ENCODE results near the gene PHTF2.

Gene PHTF2

DNA sequence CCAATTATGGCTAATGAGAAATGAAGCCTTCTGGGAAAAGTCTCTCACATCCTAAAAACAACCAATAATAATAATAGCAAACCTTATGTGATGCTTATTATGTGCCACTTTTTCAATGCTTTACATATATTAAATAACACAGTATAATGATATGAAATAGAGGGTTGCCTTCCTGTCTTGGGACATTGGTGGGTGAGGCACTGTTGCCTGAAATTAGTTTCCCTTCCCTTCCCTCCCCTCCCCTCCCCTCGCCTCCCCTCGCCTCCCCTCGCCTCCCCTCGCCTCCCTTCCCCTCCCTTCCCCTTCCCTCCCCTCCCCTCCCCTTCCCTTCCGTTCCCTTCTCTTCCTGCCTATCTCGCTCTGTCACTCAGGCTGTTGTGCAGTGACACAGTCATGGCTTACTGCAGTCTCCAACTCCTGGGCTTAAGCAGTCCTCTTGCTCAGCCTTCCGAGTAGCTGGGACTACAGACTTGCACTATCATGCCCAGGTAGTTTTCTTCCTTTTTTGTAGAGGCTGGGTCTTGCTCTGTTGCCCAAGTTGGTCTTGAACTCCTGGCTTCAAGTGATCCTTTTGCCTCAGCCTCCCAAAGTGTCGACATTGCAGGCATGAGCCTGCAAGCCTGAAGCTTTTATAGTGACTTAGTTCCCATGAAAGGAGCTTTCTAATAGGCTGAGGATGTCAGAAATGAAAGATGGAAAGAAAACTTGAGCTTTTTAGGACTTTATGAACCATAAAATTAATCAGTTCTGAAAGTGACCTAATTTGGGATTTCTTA lies 47.9 kb downstream of the PHTF2 start:
- no peak overlapping the region for H2BK120ac ChIP-seq (ENCODE audit: insufficient read depth, low read length, poor library complexity)
- no peak overlapping the region for H3K18ac ChIP-seq (ENCODE audit: low read length)
- no CpG with 5 or more reads among the region's 8 CpGs for WGBS (ENCODE audit: extremely low coverage, insufficient coverage, insufficient read length)
- H2AK5ac ChIP-seq (ENCODE audit: low read length): no peak overlapping the region
- no peaks in the 10 kb centered on the region for H3K9me3 ChIP-seq (ENCODE audit: insufficient read depth, low read depth, low read length)
- no peak overlapping the region for H3K27ac ChIP-seq (ENCODE audit: low read depth, low read length)
- H3K4me2 ChIP-seq (ENCODE audit: low read length): no peak overlapping the region
- no peak overlapping the region for H3K4me3 ChIP-seq (ENCODE audit: low read depth, low read length)
- H3K36me3 ChIP-seq (ENCODE audit: control insufficient read depth in 1 of 2, insufficient read depth in 2 of 2, low read length in 2 of 2): no peaks in the 10 kb centered on the region
- H3K4ac ChIP-seq (ENCODE audit: low read depth, low read length): no peak overlapping the region
- no peak overlapping the region for H2BK5ac ChIP-seq (ENCODE audit: low read depth, low read length, poor library complexity)
- H3K27me3 ChIP-seq (ENCODE audit: insufficient read depth, low read length): no peaks in the 10 kb centered on the region
- H3K4me1 ChIP-seq (ENCODE audit: control insufficient read depth in 1 of 2, insufficient read depth in 2 of 2, low read length in 2 of 2): no peaks in the 10 kb centered on the region
- no peak overlapping the region for H4K8ac ChIP-seq (ENCODE audit: low read depth, low read length)
- H3K14ac ChIP-seq (ENCODE audit: low read length): no peak overlapping the region
- no peak overlapping the region for H2BK12ac ChIP-seq (ENCODE audit: low read length)
- no peak for DNase-seq
- no peak overlapping the region for H4K91ac ChIP-seq (ENCODE audit: low read depth, low read length)
- H3K79me1 ChIP-seq (ENCODE audit: low read length): no peaks in the 10 kb centered on the region
- no peak overlapping the region for H3K23ac ChIP-seq (ENCODE audit: low read length)
- no peaks in the 10 kb centered on the region for H3K79me2 ChIP-seq (ENCODE audit: control insufficient read depth, insufficient read depth, low read length, poor library complexity)
- no peak overlapping the region for H3K9ac ChIP-seq (ENCODE audit: low read length)
- H2AFZ ChIP-seq (ENCODE audit: insufficient read depth, low read length, poor library complexity): no peak overlapping the region
- H4K12ac ChIP-seq (ENCODE audit: low read depth, low read length): no peak overlapping the region

- Histone ChIP-seq H3K79me1 (ENCODE audit: low read length) (no peaks in the 10 kb centered on the region), H3K4me3 (ENCODE audit: low read depth, low read length) (no peak overlapping the region), H2BK12ac (ENCODE audit: low read length) (no peak overlapping the region), H2BK5ac (ENCODE audit: low read depth, low read length, poor library complexity) (no peak overlapping the region), H3K14ac (ENCODE audit: low read length) (no peak overlapping the region), H3K9ac (ENCODE audit: low read length) (no peak overlapping the region), H3K9me3 (ENCODE audit: insufficient read depth, low read depth, low read length) (no peaks in the 10 kb centered on the region), H3K23ac (ENCODE audit: low read length) (no peak overlapping the region), H4K91ac (ENCODE audit: low read depth, low read length) (no peak overlapping the region), H3K27me3 (ENCODE audit: insufficient read depth, low read length) (no peaks in the 10 kb centered on the region), H3K36me3 (ENCODE audit: control insufficient read depth in 1 of 2, insufficient read depth in 2 of 2, low read length in 2 of 2) (peaks cover 6 to 11% of the 10 kb centered on the region in 2 experiments), H3K4me1 (ENCODE audit: control insufficient read depth in 1 of 2, insufficient read depth in 2 of 2, low read length in 2 of 2) (no peaks in the 10 kb centered on the region), H2BK120ac (ENCODE audit: insufficient read depth, low read length, poor library complexity) (no peak overlapping the region), H2AK5ac (ENCODE audit: low read length) (no peak overlapping the region), H4K8ac (ENCODE audit: low read depth, low read length) (no peak overlapping the region), H4K12ac (ENCODE audit: low read depth, low read length) (no peak overlapping the region), H3K18ac (ENCODE audit: low read length) (no peak overlapping the region), H3K27ac (ENCODE audit: low read depth, low read length) (no peak overlapping the region), H3K79me2 (ENCODE audit: control insufficient read depth, insufficient read depth, low read length, poor library complexity) (no peaks in the 10 kb centered on the region), H2AFZ (ENCODE audit: insufficient read depth, low read length, poor library complexity) (no peak overlapping the region), H3K4ac (ENCODE audit: low read depth, low read length) (no peak overlapping the region), H3K4me2 (ENCODE audit: low read length) (no peak overlapping the region)
- no CpG with 5 or more reads among the region's 7 CpGs for WGBS (ENCODE audit: extremely low coverage, insufficient coverage, insufficient read length)
- DNase-seq: no peak
Measured at GRCh38 chr7:77855371-77856083, 57.0 kb downstream of the PHTF2 start.

GRCh38 chr7:77858278-77858677 lies 59.7 kb downstream of the PHTF2 start:
- H3K79me2 ChIP-seq (ENCODE audit: control insufficient read depth, insufficient read depth, low read length, poor library complexity): no peaks in the 10 kb centered on the region
- no peak overlapping the region for H3K27ac ChIP-seq (ENCODE audit: low read depth, low read length)
- no peak overlapping the region for H4K91ac ChIP-seq (ENCODE audit: low read depth, low read length)
- no peak overlapping the region for H3K14ac ChIP-seq (ENCODE audit: low read length)
- no peak overlapping the region for H3K23ac ChIP-seq (ENCODE audit: low read length)
- no peak overlapping the region for H2AFZ ChIP-seq (ENCODE audit: insufficient read depth, low read length, poor library complexity)
- no peak overlapping the region for H2BK12ac ChIP-seq (ENCODE audit: low read length)
- peaks cover 6 to 11% of the 10 kb centered on the region in 2 experiments for H3K36me3 ChIP-seq (ENCODE audit: control insufficient read depth in 1 of 2, insufficient read depth in 2 of 2, low read length in 2 of 2)
- H3K9me3 ChIP-seq (ENCODE audit: insufficient read depth, low read depth, low read length): no peaks in the 10 kb centered on the region
- H3K4me3 ChIP-seq (ENCODE audit: low read depth, low read length): no peak overlapping the region
- H2AK5ac ChIP-seq (ENCODE audit: low read length): no peak overlapping the region
- DNase-seq: no peak
- no peaks in the 10 kb centered on the region for H3K4me1 ChIP-seq (ENCODE audit: control insufficient read depth in 1 of 2, insufficient read depth in 2 of 2, low read length in 2 of 2)
- no CpG with 5 or more reads among the region's 2 CpGs for WGBS (ENCODE audit: extremely low coverage, insufficient coverage, insufficient read length)
- H3K27me3 ChIP-seq (ENCODE audit: insufficient read depth, low read length): no peaks in the 10 kb centered on the region
- no peak overlapping the region for H4K8ac ChIP-seq (ENCODE audit: low read depth, low read length)
- H3K4me2 ChIP-seq (ENCODE audit: low read length): no peak overlapping the region
- H3K9ac ChIP-seq (ENCODE audit: low read length): no peak overlapping the region
- H3K18ac ChIP-seq (ENCODE audit: low read length): no peak overlapping the region
- no peak overlapping the region for H3K4ac ChIP-seq (ENCODE audit: low read depth, low read length)
- H4K12ac ChIP-seq (ENCODE audit: low read depth, low read length): no peak overlapping the region
- no peak overlapping the region for H2BK120ac ChIP-seq (ENCODE audit: insufficient read depth, low read length, poor library complexity)
- no peak overlapping the region for H2BK5ac ChIP-seq (ENCODE audit: low read depth, low read length, poor library complexity)
- H3K79me1 ChIP-seq (ENCODE audit: low read length): no peaks in the 10 kb centered on the region

DNA sequence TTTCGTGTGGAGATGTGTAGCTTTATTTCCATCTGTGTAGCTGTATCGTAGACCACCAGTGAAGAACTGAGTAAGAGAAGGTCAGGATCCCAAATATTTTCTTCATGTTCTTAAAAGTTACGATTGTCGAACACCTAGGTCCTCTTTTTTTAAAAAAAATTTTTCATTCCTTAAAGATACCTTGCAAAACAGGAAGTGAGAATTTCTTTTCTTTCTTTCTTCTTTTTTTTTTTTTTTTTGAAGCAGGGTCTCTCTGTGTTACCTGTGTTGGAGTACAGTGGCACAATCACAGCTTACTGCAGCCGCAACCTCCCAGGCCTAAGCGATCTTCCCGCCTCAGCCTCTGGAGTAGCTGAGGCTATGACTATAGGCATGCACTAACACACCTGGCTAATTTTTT lies 60.8 kb downstream of the PHTF2 start:
- Histone ChIP-seq H2AFZ (ENCODE audit: insufficient read depth, low read length, poor library complexity) (no peak overlapping the region), H3K23ac (ENCODE audit: low read length) (no peak overlapping the region), H3K9me3 (ENCODE audit: insufficient read depth, low read depth, low read length) (no peaks in the 10 kb centered on the region), H3K79me2 (ENCODE audit: control insufficient read depth, insufficient read depth, low read length, poor library complexity) (no peaks in the 10 kb centered on the region), H2AK5ac (ENCODE audit: low read length) (no peak overlapping the region), H3K14ac (ENCODE audit: low read length) (no peak overlapping the region), H3K4ac (ENCODE audit: low read depth, low read length) (no peak overlapping the region), H3K27me3 (ENCODE audit: insufficient read depth, low read length) (no peaks in the 10 kb centered on the region), H4K8ac (ENCODE audit: low read depth, low read length) (no peak overlapping the region), H3K4me3 (ENCODE audit: low read depth, low read length) (no peak overlapping the region), H4K91ac (ENCODE audit: low read depth, low read length) (no peak overlapping the region), H3K27ac (ENCODE audit: low read depth, low read length) (no peak overlapping the region), H2BK5ac (ENCODE audit: low read depth, low read length, poor library complexity) (no peak overlapping the region), H2BK12ac (ENCODE audit: low read length) (no peak overlapping the region), H3K79me1 (ENCODE audit: low read length) (no peaks in the 10 kb centered on the region), H4K12ac (ENCODE audit: low read depth, low read length) (no peak overlapping the region), H2BK120ac (ENCODE audit: insufficient read depth, low read length, poor library complexity) (no peak overlapping the region), H3K9ac (ENCODE audit: low read length) (no peak overlapping the region), H3K4me2 (ENCODE audit: low read length) (no peak overlapping the region), H3K18ac (ENCODE audit: low read length) (no peak overlapping the region), H3K4me1 (ENCODE audit: control insufficient read depth in 1 of 2, insufficient read depth in 2 of 2, low read length in 2 of 2) (no peaks in the 10 kb centered on the region), H3K36me3 (ENCODE audit: control insufficient read depth in 1 of 2, insufficient read depth in 2 of 2, low read length in 2 of 2) (peaks cover 6 to 11% of the 10 kb centered on the region in 2 experiments)
- no CpG with 5 or more reads among the region's 7 CpGs for WGBS (ENCODE audit: extremely low coverage, insufficient coverage, insufficient read length)
- no peak for DNase-seq

All from trophoblast cell (in vitro differentiated cells and primary cell).